NCI-H226 (cell line): ENCODE data around the gene PTN.

Experiments used
- DNase-seq: peaks from one replicate; pipeline ENCODE4 v3.0.0-alpha.2; 2015

The PTN gene, protein sequence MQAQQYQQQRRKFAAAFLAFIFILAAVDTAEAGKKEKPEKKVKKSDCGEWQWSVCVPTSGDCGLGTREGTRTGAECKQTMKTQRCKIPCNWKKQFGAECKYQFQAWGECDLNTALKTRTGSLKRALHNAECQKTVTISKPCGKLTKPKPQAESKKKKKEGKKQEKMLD

DNA sequence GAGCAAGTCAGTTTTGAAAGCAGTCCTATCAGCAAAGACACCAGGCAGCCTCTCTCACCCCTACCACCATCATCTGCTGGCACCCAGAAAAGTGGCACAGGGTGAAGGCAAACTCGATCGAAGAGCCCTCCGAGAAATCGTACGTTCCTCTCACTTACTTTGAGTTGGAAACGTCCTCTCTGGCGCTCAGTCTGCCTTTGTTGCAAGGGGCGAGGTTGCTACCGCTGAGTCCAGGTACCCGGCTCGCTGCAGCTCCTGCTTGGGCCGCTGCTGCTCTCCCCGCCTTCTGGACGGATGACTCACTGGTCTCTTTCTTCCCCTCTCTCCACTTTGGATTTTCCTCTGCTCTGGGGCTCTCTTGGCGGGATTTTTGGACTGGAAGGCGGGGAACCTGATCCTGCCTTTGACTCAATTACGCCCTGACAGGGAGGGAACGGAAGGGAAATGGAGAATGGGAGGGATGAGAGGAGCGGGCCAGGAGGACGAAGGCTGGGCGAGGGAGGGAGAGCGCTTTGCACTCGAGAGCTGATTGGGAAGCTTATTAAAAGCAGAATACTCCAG, at the start of gene PTN:
Gene PTN (minus strand): TSS at position 453 of the 561 bp plus-strand sequence. CDS start 88,760 bp downstream, outside the sequence.
- DNase-seq, result no peak

DNA sequence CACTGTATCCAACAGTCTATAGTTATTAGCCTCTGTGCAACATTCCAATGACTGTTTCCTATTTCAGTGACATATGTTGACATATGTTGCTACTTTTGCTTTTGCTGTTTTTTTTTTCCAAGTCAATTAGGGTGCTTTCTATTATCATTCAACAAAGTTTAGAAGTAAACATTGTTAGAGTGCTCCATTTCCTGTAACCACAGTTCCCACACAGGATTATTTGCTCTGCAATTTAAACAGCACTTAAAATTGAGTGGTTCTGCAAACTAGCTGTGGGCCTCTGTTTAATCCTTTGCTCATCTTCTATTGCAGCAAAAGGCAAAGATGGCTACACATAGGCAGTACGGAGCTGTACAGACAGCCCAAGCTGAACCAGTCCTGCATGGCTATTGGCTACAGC, 46.5 kb upstream of the PTN start:
- DNase-seq, result no peak

DNA sequence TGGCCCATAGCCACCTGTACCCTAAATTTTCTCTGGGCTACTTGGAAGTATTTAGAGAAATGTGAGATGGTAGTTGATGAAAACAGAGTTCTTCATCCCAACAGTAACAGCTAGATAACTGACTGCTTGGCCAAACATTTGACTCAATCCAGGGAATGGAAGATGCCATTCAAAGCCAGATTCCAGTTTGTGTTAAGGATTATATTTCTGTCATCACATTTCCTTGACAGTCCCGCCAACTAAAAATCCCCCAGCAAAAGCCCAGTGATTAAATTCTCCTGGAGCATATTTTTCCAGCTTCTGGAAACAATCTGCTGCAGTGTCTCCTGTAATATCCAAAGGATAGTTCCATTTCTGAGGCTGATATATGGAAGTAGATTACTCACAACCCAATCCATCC, 45.4 kb upstream of the PTN start:
- no peak for DNase-seq

DNA sequence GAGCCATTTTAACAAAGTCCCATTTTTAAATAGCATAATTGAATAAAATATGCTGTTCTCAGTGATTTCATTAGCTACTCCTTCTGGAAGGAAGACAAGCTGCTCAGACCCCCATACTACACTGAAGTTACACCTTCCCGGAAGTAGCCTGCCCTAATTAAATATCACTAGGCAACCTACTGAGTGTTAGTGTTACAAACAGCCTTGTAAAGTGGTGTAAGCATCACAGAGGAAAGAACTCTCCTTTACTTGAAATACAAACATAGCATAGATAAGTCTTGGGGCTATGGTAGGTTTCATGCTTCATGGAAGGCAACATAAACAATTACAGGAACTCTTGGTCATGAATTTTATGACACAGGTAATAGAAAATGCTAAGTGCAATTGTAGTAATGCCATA, 43.4 kb upstream of the PTN start:
- DNase-seq, result no peak

DNA sequence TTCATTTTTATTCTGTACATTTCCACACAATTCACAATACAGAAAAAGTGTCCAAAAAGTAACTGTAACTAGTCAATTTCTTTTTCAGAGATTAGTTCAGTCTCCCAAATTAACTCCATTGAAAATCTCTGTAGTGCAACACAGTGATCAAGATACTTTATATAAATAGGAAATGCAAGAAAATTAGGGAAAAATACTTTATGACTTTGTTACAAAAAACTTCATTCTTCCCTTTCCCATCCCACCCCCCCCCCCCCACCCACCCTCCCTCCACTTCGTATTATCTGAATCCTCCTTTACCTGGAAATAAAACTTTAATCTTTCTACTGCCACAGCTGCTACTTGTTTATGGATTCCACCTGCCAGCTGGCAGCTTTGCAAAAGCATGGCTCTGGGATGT, 37.5 kb upstream of the PTN start:
- no peak for DNase-seq

DNA sequence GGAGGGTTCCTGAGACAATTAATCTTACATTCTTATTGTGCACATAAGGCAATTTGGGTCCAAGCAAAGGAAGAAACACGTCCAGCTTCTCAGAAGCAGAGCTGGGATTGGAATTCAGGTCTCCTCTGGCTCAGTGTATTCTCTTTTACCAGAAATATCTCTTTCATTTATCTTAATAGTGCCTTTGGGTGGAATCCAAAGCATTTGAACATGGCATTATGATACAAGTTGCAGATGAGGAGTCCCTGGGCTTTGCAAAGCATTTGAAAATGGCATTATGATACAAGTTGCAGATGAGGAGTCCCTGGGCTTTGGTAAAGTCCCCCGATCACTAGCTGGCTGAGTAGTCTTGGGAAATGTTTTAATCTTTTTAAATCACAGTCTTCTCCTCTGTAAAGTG, 30.0 kb upstream of the PTN start:
- no peak for DNase-seq

DNA sequence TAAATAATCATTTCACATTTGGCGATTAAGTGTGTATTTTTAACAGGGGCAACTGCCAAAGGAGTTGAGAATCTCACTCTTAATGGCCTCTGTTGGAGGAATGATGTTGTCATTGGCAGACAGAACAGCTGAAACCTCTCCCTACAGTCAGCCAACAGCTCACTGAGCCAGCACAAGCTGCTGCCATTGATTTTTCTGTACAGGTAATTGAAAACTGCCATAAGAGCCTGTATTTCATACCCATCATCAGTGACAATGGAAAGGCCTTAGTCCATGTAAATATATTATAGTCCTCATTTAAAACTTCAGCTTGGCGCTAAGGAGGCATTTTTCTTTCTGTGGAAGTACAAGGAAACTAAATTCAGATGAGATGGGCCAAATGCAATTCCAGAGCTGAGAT, 28.1 kb upstream of the PTN start:
- DNase-seq, result no peak

DNA sequence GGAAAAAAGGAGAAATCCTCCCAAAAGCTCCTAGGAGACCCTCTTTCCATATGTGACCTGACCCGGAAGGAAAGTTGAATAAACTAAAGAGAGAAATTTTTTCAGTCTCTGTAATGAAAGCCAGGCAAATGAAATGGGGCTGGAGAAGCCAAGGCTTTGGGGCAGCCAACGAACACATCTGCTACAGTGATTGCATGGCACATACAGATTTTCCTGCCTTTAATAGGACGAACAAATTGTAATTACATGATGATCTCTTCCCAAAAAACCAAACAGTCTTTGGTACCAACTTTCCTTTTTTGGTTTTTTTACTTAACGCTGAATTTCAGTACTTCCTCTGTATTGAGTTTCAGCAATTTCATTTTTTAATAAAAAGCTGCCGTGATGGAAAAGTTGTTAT, 23.5 kb upstream of the PTN start:
- DNase-seq, result no peak

DNA sequence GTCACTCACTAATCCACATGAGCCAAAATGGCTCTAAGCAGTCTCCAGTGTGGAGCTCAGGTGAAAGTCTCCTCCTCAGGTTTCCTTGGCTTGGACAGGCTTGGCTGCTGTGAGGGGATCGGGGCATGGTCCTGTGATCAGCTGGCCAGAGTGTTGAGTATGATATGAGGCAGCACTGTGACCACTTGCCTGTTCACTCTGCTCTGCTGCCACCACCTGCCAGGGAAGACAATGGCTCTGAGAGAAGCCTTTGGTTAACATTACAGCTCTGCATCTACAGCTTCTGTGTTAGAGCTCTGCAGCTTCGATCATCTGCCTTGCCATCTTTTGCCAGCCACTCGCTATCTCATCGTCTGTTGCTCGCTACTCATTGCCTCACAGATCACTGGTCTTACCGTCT, 20.1 kb upstream of the PTN start:
- DNase-seq, result no peak

DNA sequence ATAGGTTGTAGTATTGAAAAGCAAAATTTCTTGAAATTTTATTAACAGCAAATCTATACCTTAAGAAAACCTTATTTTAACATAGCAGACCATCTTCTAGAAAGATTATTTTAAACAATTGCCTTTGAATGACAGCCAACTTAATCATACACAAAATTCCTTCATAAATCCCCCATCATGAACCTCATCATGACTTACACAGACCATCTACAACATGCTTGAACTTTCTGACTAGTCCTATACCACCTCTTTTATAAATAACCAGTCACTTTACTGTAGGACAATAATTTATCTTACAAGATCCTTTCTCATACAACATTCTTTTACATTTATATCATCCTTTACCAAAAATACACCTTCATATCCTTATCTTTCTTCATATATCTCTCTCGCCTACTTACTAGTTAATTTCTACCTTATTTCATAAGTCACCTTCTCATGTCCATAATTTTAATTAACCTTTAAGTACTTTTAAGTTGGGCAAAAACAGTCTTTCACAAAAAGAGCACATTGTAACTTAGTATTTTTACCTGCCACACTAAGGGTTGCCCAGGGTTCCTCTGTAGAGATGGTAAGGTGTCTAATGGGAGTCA, 16.6 kb upstream of the PTN start:
- peak; percentile 7 for DNase-seq

DNA sequence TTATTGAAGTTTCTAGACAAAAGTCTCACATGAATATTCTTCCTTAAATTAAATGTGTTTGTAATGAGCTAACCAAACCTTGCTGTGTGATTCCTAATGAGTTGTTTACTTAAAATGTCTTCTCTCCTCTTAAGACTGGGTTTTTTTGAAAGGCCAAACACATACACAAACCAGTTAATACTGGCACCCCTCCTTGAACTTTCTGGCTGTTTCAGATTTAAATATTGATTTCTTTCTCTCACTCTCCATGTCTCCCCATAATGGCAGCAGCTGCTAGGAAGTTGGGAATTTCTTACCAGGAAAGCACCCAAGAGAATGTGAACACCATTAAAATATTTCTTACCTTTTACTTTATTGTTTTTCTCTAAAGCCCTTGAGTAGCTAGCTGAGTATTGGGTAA, 11.4 kb upstream of the PTN start:
- no peak for DNase-seq

DNA sequence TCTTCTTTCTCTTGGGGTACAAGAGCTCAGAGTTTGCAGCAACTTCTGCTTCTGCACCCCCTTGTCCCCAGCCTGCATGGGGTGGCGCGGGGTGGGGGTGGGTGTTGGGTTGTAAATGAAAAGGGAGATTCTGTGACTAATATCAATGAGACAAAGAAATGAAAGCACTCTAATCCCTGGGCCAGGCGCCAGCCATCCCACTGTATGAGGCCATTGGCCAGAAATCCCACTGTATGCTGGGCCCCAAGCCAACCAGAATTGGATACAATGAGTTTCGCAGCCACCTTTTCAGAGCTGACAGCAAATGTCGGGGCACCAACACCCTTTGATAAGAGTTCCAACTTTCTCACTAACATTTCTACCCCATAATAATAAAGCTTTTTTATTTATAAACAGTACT, 10.9 kb upstream of the PTN start:
- DNase-seq, result no peak

DNA sequence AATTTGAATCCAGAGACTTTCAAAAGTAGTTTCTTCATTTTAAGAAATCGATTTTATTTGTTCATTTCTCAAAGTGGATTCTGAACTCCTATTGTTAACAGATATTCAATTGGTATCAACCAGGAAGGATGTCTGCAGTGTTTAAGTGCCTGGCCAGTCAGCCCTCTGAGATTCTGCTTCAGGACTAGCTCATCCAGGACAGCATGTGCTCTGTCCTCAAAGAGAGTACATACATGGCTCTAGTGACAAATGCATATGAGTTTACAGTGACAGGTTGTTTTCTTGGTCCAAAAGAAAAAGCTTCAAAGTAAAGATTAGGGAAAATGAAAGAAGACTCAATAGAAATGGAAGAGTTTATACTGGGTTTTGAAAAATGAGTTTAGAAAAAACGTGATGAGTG, 8.4 kb upstream of the PTN start:
- no peak for DNase-seq

DNA sequence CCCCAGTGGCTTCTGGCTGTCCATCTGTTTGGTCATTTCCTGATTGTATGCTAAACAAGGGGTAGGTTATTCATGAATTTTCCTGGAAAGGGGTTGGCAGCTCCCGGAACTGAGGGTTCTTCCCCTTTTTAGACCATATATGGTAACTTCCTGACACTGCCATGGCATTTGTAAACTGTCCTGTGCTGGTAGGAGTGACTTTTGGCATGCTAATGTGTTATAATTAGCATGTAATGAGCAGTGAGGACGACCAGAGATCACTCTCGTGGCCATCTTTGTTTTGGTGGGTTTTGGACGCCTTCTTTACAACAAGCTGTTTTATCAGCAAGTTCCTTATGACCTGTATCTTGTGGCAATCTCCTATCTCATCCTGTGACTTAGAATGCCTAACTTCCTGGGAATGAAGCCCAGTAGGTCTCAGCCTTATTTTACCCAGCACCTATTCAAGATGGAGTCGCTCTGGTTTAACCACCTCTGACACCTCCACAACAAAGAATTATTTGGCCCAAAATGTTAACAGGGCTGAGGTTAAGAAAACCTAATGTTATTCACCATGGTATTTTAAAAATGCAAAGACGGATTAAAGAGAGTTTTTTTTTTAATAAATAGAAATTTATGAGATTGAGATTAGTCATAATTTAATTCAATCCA, 2.4 kb upstream of the PTN start:
- no peak for DNase-seq

DNA sequence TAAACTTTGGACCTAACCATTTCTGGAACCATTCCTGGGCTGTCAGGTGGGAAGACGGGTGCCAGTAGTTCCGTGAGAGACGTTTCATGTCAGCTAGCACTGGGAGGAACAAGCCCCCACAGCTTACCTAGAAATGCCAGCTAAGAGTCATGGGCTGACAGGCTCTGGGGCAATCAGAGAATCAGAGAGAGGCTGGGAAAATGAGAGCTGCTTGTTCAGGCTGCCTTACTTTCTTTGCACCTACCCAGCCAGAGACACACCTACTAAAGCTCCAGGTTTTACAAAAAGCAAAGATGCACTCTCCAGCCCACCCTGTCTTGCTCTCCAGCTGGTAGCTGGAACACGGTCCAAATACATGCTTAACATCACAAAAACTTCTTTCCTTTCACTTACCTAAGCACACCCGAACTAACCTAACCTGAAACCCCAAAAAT, 688 bp downstream of the PTN start:
- no peak for DNase-seq

DNA sequence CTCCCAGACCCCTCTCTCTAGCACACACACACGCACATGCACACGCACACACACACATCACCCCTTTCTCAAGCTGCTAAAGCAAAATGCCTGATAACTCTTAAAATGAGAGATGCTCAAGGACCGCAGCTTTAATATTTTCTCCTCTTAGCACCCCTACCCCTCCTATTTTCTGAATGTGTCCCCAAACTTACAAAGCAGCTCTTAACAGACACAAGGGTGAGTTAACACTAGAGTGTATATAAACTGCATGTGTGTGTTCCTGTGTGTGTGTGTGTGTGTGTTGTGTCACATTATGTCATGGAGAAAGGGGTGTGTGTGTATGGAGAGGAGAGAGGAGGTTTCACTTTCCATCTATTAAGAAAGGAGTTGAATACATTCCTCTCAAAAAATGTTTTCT, 1.3 kb downstream of the PTN start:
- no peak for DNase-seq

DNA sequence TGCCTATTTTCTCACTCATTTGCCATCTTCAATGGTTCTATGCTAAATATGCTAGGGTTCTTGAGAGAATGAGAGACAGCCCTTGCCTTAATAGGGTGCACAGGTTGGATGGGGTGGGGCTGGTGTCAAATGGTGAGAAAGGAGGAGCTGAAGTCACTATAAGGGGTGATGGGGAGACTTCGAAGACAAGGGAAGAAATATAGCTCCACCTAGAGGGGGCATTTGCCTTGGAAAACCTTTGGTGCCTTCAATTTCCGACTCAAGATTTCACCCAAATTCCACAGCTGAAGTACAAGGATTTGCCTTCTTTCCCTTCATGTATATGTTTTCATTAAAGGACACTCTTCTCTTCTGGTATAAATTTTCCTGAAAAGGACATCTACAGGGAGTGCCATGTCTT, 5.6 kb downstream of the PTN start:
- DNase-seq, result no peak

DNA sequence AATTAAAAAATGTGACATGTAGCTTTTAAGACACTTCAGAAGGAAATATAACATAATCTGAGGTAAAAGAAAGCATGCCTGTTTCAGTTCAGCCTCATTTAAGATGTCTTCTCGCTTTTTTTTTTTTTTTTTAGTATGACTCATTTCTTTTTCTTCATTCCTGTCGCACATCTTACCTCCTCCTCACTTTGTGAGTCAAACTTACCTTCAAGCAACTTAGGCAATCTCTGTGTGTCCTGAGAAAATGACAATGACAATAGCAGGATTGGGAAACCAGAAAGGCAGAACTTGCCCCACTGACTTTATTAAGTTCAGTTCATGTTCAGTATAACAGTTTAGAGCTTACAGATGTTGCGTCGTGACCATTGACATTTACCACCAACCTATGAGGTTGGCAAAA, 7.7 kb downstream of the PTN start:
- DNase-seq, result no peak

DNA sequence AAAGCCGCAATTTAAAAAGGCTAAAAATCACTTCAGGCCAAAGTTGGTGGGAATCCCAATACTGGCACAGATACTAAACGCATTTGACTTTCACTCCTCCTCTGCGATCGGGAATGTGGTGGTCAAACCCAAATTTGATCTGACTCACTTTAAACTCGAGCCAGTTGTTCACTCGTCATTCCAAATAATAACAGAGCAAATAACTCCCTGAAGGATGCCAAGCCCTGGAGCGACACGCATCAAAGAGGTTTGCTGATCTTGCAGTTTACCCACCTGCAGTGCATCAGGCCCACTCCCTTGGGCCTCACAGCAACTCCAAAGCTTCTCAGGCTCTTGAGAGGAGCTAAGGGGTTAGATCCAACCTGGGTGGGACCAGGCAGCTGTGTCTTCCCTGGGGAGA, 12.2 kb downstream of the PTN start:
- DNase-seq, result no peak

DNA sequence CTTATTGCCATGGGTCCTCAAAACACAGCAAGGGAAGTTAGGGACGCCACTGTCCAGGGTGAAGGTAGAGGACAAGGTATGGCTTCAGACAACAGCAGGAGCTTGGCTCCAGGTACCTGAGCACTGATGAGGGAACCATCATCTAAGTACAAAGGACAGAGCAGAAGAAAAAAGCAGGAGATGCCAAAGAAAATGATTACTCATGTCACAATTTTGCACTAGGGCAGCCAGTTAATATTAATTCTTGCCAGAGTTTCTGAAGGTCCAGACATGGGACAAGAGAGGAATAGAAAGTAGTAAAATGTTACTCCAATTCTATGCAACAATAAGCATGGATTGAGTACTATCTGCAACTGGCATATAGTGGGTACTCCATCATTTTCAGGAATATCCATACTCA, 14.1 kb downstream of the PTN start:
- DNase-seq, result no peak

DNA sequence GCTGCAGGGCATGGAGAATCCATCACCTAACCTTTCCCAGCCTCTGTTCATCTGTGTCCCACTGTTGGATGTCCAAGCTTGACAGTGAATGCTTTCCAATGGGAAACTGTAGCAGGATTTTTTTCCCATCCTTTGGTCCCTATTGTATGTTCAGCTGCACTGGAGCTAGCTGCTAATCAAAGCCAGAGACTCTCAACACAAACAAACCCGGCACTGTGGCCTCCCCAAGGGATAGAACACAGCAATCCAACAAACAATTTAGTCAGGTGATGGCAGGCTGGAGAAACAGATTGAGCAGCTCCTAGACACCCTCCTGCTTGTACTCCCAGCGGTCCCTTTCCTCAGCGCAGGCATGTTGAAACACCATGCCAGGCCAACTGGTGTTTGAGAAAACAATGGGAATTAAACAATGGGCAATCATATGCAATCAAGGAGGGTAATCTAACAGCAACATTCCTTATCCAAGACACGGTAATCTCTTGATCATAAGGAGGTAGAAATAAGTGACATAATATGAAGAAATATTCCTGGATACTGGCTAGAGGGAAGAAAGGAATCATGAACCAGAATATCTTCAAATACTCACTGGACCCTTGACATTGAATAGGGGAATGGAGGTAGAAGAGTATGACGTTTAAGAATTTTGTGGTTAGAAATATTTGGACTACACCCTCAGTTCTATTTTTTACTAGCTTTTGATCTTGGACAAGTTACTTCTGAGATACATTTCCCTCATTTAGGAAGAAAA, 15.0 kb downstream of the PTN start:
- no peak for DNase-seq

DNA sequence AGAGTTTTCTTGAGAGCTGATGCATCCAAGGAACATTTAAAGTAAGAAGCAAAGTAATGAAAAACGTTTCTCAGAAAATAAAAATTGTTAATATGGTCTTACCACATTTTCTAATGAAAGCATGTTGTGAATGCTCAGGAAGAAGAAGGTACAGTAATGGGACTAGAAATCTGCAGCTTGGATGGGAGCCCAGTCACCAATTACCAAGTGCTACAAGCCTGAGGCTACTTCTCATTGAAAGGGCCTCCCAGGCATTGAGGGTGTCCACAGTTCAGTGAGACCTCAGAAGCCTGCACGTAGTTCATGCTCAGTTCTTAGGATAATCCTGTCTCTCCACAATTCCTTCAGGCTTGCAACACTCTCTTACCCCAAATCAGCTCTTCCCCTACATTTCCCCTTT, 17.6 kb downstream of the PTN start:
- DNase-seq, result no peak

DNA sequence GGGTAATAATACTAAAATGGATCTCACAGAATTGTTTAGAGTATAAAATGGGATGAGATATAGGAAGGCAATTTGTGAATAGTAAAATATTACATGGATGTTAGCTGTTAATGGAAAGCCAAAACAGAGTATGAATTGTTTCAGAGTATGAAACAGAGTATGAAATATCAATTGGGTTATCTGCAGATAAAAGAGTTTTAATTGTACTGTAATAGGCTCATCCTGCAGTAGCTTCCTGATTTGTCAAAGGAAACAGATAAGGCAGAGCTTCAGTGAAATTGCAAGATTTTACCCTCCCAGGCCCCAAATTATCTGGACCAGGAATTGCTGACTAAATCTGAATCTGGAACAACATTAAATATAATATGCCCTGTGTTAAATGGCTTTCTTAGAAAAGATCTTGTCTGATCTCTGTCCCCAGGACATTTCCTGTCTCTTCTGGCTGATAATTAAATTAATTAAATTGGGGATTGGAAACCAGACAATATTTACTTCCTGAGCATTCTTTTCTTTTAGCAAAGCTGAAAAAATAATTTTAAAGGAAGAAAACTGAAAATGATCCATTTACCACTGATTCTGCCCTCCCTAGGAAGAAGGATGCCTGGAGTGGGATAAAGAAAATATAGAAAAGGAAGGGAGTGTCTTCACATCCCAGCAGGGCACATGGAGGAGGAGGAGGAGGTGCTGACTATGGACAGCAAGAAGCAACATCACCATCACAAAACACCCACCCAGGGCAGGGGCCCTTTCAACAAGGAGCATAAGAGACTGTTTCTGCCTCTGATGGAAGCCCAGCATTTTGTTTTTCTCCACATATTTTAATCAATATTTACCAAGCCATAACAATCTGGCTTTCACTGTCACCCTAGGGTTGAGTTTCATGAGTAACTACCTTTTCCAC, 18.5 kb downstream of the PTN start:
- DNase-seq, result no peak
